ENCODE results near the gene KRTAP9-1.

DNA sequence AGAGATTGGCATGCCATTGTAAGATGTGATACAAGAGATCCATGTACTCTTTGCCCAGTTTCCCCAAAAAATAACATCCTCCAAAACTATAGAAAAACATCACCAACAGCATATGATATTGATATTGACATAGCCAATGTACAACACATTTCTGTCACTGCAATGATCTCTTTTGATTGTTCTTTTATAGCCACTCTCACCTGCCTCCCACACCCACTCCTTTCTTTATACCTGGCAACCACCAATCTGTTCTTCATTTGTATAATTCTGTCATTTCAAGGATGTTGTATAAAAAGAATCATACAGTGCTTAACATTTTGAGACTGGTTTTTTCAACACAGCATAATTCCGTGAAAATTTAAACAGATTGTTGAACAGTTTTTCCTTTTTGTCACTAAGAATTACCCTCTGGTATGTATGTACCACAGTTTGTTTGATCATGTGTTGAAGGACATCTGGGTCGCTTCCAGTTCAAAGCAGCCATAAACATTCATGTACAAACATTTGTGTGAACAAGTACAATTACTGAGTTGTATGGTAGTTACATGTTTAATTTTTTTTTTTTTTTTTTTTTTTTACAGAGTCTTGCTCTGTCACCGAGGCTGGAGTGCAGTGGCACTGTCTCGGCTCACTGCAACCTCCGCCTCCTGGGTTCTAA, 9.9 kb downstream of the KRTAP9-1 start:
- no peak for TF ChIP-seq POLR2A (IDR thresholded peaks at IDR 0.05)
- TF ChIP-seq, protein P1, sequence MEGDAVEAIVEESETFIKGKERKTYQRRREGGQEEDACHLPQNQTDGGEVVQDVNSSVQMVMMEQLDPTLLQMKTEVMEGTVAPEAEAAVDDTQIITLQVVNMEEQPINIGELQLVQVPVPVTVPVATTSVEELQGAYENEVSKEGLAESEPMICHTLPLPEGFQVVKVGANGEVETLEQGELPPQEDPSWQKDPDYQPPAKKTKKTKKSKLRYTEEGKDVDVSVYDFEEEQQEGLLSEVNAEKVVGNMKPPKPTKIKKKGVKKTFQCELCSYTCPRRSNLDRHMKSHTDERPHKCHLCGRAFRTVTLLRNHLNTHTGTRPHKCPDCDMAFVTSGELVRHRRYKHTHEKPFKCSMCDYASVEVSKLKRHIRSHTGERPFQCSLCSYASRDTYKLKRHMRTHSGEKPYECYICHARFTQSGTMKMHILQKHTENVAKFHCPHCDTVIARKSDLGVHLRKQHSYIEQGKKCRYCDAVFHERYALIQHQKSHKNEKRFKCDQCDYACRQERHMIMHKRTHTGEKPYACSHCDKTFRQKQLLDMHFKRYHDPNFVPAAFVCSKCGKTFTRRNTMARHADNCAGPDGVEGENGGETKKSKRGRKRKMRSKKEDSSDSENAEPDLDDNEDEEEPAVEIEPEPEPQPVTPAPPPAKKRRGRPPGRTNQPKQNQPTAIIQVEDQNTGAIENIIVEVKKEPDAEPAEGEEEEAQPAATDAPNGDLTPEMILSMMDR (IDR thresholded peaks at IDR 0.05) = no peak
